ENCODE results near the gene CHST4. TPM values are rescaled to one million over a fixed set of nuclear protein-coding genes. Genes with fewer than 3 reads are reported as not detected.
"Not testable (repeated sequence)": the region's sequence is repeated elsewhere in the genome, so short reads cannot be mapped to it uniquely, and the experiment has no call there.

Gene CHST4
- total and polyA plus RNA-seq, 2 donors from 2014 or later: not detected

DNA sequence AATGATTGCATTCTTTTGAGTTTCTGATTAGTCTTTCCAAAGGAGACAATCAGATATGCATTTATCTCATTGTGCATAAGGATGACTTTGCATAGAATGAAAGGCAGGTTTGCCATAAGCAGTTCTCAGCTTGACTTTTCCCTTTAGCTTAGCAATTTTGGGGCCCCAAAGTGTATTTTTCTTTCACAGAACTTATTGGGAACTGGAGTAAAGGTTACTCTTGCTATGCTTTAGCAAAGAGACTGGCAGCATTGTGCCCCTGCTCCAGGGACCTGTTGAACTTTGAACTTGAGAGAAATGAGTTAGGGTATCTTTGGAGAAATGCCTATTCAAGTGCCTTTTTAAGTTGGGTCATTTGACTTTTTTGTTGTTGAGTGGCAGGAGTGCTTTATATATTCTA lies 33.6 kb downstream of the CHST4 start:
- no peak for DNase-seq
- TF ChIP-seq, protein P1, sequence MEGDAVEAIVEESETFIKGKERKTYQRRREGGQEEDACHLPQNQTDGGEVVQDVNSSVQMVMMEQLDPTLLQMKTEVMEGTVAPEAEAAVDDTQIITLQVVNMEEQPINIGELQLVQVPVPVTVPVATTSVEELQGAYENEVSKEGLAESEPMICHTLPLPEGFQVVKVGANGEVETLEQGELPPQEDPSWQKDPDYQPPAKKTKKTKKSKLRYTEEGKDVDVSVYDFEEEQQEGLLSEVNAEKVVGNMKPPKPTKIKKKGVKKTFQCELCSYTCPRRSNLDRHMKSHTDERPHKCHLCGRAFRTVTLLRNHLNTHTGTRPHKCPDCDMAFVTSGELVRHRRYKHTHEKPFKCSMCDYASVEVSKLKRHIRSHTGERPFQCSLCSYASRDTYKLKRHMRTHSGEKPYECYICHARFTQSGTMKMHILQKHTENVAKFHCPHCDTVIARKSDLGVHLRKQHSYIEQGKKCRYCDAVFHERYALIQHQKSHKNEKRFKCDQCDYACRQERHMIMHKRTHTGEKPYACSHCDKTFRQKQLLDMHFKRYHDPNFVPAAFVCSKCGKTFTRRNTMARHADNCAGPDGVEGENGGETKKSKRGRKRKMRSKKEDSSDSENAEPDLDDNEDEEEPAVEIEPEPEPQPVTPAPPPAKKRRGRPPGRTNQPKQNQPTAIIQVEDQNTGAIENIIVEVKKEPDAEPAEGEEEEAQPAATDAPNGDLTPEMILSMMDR (IDR thresholded peaks at IDR 0.05; ENCODE audit: borderline replicate concordance, extremely low read depth, insufficient read depth): no peak
- H3K9me3 ChIP-seq (ENCODE audit: control insufficient read depth in 2 of 3, insufficient read depth in 1 of 3, low read length in 3 of 3): no peaks in the 10 kb centered on the region
- no peaks in the 10 kb centered on the region for H3K27me3 ChIP-seq (ENCODE audit: control insufficient read depth, insufficient read depth, low read length)
- H3K4me3 ChIP-seq (ENCODE audit: low read length in 3 of 3): no peak overlapping the region
- H3K9ac ChIP-seq (ENCODE audit: low read length in 3 of 3): no peak overlapping the region
- FAIRE-seq: no peak
- intact Hi-C loops (cut with DNase I): no loop called here
- peaks cover 0 to 7% (median 0%) of the 10 kb centered on the region in 3 donors for H3K4me1 ChIP-seq (ENCODE audit: control insufficient read depth in 2 of 3, insufficient read depth in 2 of 3, low read depth in 1 of 3, low read length in 3 of 3)
- no peaks in the 10 kb centered on the region for H3K36me3 ChIP-seq (ENCODE audit: control insufficient read depth in 2 of 3, insufficient read depth in 3 of 3, low read length in 3 of 3)
- no peak overlapping the region for H3K27ac ChIP-seq (ENCODE audit: low read depth in 2 of 2, low read length in 2 of 2)

DNA sequence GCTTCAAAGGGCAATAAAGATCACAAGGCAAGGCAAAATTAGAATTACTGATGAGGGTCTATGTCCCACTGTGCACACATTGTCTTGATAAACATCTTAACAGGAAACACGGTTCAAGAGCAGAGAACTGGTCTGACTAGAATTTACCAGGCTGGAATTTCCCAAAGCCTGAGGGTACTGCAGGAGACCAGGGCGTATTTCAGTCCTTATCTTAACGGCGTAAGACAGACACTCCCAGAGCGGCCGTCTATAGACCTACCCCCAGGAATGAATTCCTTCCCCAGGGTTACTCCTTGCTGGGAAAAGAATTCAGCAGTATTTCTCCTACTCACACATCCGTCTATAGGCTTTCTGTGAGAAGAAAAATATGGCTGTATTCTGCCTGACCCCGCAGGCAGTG lies 35.7 kb downstream of the CHST4 start:
- H3K4me1 ChIP-seq (ENCODE audit: control insufficient read depth in 2 of 3, insufficient read depth in 2 of 3, low read depth in 1 of 3, low read length in 3 of 3); DNase-seq; intact Hi-C loops (cut with DNase I); FAIRE-seq; H3K4me3 ChIP-seq (ENCODE audit: low read length in 3 of 3); H3K27me3 ChIP-seq (ENCODE audit: control insufficient read depth, insufficient read depth, low read length); H3K9me3 ChIP-seq (ENCODE audit: control insufficient read depth in 2 of 3, insufficient read depth in 1 of 3, low read length in 3 of 3); H3K36me3 ChIP-seq (ENCODE audit: control insufficient read depth in 2 of 3, insufficient read depth in 3 of 3, low read length in 3 of 3); H3K27ac ChIP-seq (ENCODE audit: low read depth in 2 of 2, low read length in 2 of 2); H3K9ac ChIP-seq (ENCODE audit: low read length in 3 of 3): not testable (repeated sequence)

DNA sequence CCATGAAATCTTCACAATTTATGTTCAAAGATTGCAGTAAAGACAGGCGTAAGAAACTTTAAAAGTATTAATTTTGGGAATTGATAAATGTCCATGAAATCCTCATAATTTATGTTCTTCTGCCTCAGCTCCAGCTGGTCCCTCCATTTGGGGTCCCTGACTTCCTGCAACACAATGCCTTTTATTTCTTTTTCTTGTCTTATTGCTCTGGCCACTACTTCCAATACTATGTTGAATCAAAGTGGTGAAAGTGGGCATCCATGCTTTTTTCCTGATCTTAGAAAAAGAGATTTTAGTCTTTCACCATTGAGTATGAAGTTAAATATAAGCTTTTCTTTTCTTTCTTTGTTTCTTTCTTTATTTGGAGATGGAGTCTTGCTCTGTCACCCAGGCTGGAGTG lies 36.3 kb downstream of the CHST4 start:
- intact Hi-C loops (cut with DNase I): no loop called here
- Histone ChIP-seq H3K27me3 (ENCODE audit: control insufficient read depth, insufficient read depth, low read length) (no peaks in the 10 kb centered on the region), H3K9me3 (ENCODE audit: control insufficient read depth in 2 of 3, insufficient read depth in 1 of 3, low read length in 3 of 3) (no peaks in the 10 kb centered on the region), H3K9ac (ENCODE audit: low read length in 3 of 3) (no peak overlapping the region), H3K4me3 (ENCODE audit: low read length in 3 of 3) (no peak overlapping the region), H3K36me3 (ENCODE audit: control insufficient read depth in 2 of 3, insufficient read depth in 3 of 3, low read length in 3 of 3) (no peaks in the 10 kb centered on the region), H3K4me1 (ENCODE audit: control insufficient read depth in 2 of 3, insufficient read depth in 2 of 3, low read depth in 1 of 3, low read length in 3 of 3) (peaks cover 0 to 7% (median 0%) of the 10 kb centered on the region in 3 donors), H3K27ac (ENCODE audit: low read depth in 2 of 2, low read length in 2 of 2) (no peak overlapping the region)
- no peak for FAIRE-seq
- no peak for DNase-seq
- TF ChIP-seq, protein P1 (IDR thresholded peaks at IDR 0.05; ENCODE audit: borderline replicate concordance, extremely low read depth, insufficient read depth): no peak

DNA sequence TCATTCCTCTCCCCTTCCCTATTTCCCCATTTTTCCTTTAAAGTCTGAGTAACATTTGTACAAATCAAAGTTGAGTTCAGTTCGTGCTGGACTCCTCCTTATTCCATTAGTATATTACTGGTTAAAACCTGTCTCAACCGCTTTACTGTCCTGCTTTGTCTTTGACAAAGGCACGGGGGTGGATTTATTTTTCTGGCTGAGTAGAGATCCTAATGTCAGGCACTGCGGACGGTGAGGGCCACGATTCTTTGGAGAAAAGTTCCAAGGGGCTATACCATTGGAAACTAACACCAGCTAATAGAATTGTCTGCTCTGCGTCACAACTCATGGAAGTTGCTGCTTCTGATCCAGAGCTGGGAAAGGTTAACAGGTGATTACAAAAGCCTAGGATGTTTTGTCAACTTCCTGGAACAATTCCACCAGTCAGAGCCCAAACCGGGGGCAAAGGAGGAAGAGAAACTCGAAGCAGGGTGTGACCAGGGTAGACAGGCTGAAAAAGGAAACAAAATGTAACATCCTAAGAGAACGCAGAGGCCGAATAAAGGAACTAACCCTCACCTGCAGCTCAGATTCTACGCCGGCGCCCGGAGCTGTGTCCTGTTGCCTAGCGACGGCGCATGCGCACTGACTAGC lies 38.2 kb downstream of the CHST4 start:
- TF ChIP-seq, protein P1 (IDR thresholded peaks at IDR 0.05; ENCODE audit: borderline replicate concordance, extremely low read depth, insufficient read depth): no peak
- peak in 1 of 5 donors; percentile 61 for DNase-seq
- Histone ChIP-seq H3K9me3 (ENCODE audit: control insufficient read depth in 2 of 3, insufficient read depth in 1 of 3, low read length in 3 of 3) (no peaks in the 10 kb centered on the region), H3K27ac (ENCODE audit: low read depth in 2 of 2, low read length in 2 of 2) (peak overlapping the region; percentile 75 to 77), H3K36me3 (ENCODE audit: control insufficient read depth in 2 of 3, insufficient read depth in 3 of 3, low read length in 3 of 3) (no peaks in the 10 kb centered on the region), H3K9ac (ENCODE audit: low read length in 3 of 3) (peak overlapping the region in 2 of 3 donors; percentile 80 to 90), H3K4me3 (ENCODE audit: low read length in 3 of 3) (peak overlapping the region; percentile 70 to 90 (median 87)), H3K4me1 (ENCODE audit: control insufficient read depth in 2 of 3, insufficient read depth in 2 of 3, low read depth in 1 of 3, low read length in 3 of 3) (peaks cover 0 to 7% (median 0%) of the 10 kb centered on the region in 3 donors), H3K27me3 (ENCODE audit: control insufficient read depth, insufficient read depth, low read length) (no peaks in the 10 kb centered on the region)
- intact Hi-C loops (cut with DNase I): no loop called here
- no peak for FAIRE-seq

All from kidney (tissue), 14 donors.